K562 treated with DMSO at 1 percent for 12 hours (cell line): ENCODE measurements around the gene HYAL4. TPM values are rescaled to one million over a fixed set of nuclear protein-coding genes. Genes with fewer than 3 reads are reported as not detected.

Experiments
- total RNA-seq: library from RNA; unstranded; fragments of 300-600 nt; gene quantifications from 2 replicates; pipeline ENCODE4 v1.2.3, GENCODE V29; 2022; ENCODE audit not compliant: insufficient read depth

The HYAL4 gene, protein sequence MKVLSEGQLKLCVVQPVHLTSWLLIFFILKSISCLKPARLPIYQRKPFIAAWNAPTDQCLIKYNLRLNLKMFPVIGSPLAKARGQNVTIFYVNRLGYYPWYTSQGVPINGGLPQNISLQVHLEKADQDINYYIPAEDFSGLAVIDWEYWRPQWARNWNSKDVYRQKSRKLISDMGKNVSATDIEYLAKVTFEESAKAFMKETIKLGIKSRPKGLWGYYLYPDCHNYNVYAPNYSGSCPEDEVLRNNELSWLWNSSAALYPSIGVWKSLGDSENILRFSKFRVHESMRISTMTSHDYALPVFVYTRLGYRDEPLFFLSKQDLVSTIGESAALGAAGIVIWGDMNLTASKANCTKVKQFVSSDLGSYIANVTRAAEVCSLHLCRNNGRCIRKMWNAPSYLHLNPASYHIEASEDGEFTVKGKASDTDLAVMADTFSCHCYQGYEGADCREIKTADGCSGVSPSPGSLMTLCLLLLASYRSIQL
- total RNA-seq = not detected in 2 replicates

DNA sequence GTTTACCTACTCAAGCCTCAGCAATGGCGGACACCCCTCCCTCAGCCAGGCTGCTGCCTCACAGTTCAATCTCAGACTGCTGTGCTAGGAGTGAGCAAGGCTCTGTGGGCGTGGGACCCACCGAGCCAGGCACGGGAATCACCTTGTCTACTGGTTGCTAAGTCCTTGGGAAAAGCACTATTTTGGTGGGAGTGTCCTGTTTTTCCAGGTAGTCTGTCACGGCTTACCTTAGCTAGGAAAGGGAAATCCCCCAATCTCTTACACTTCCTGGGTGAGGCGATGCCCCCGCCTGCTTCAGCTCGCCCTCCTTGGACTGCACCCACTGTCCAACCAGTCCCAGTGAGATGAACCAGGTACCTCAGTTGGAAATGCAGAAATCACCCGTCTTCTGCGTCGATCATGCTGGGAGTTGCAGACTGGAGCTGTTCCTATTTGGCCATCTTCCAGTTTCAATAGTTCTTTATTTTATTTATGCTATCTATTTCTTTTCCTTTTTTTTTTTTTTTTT is at the start of gene HYAL4:
TSS of gene HYAL4 (plus strand) at position 458 of the 508 bp plus-strand sequence. CDS start 23,105 bp downstream, outside the sequence.

DNA sequence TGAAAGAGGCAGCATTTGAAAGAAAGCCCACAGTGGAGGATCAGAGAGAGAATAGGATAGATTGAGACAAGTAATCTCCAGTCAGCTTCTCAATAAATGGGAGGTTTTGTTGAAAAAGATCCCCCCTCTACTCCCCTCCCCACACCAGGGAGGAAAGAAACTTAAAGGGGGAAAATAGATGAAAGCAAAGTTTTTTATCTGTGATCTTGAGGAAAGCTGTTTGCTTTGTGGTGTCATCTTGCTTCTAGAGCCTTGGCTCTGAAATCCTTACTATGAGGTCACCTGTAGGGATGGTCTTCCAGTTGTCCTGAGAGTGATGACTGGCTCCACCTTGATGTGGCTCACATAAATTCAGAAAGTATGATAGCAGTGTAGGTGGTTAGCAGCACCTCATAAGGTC is 80.0 kb downstream of the HYAL4 start, which contains the start of gene SPAM1:
TSS of gene SPAM1 (plus strand) at position 301 of the 400 bp plus-strand sequence. CDS start 28,330 bp downstream, outside the sequence.

Other genes starting within 250 kb of the HYAL4 start
- gene ASB15, start 243.3 kb upstream of the HYAL4 start, total RNA-seq = 0.49 TPM in 1 of 2 replicates, not detected in the other
- not detected in 2 replicates for gene LMOD2, start 189.3 kb upstream of the HYAL4 start, total RNA-seq
- 3.4 and 13.6 TPM in 2 replicates for gene WASL, start 96.2 kb upstream of the HYAL4 start, total RNA-seq
- not detected in 2 replicates for gene SPAM1, start 80.1 kb downstream of the HYAL4 start, total RNA-seq
- gene TMEM229A, start 187.9 kb downstream of the HYAL4 start, total RNA-seq = not detected in 2 replicates